Femur (tissue), 1 donor: ENCODE results near the gene DTNBP1.
A peak's percentile ranks its signal among the peaks of the same experiment; 100 is the strongest.
"Not testable (repeated sequence)": the region's sequence is repeated elsewhere in the genome, so short reads cannot be mapped to it uniquely, and the experiment has no call there.

Experiments
- DNase-seq: peaks from one replicate; pipeline ENCODE4 v3.0.0-alpha.2; 2017

DTNBP1 gene

DNA sequence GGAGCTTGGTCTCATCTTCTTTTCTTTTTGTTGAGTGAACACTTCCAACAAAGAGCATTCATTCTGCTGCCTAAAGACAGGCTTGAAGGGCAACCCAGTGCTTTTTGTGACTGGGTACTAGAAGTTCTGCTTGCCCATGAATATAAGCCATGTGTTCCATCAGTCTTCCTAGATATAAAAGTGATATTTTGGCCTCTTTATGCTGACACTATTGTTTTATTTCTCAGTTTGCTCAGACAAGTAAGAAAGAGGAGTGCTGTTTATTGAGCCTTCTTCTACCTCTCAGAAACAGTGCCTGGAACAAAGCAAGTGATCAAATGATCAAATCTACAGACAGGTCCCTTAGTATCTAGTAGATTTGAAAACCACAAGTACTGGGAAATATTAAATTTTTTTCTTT is 2.4 kb upstream of the DTNBP1 start:
- no peak for DNase-seq

DNA sequence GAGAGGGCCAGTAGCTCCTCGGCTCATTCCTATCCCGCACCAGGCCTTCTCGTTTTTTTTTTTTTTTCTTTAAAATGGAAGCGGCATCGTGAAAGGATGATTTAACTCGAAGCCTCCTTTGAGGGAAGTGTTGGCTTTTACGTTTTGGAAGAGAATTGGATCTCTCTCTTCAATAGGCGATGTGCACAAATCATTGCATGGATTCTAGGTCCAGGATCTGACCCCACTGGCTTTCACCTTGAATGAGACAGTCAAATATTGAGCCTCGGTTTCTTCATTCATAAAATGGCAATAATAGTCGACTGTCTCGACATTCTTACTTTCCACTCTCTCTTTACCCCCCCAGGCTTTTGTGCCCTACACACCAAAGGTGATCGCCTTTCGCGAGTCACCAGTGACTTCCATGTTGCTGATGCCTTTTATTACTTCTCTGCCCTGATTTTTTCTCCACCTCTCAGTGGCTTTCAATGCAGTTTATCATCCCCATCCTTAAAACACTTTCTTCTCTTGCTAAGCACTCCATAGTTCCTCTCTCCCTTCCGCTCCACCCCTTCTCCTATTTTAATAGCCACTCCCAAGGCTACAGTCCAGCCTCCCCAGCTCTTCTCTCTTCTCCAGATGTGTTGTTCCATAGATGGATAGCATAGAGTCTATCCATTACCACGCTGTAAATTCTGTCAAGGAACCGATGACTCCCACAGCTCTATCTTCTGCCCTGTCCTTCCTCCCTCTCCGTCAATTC is 473 bp upstream of the DTNBP1 start:
- no peak for DNase-seq

DNA sequence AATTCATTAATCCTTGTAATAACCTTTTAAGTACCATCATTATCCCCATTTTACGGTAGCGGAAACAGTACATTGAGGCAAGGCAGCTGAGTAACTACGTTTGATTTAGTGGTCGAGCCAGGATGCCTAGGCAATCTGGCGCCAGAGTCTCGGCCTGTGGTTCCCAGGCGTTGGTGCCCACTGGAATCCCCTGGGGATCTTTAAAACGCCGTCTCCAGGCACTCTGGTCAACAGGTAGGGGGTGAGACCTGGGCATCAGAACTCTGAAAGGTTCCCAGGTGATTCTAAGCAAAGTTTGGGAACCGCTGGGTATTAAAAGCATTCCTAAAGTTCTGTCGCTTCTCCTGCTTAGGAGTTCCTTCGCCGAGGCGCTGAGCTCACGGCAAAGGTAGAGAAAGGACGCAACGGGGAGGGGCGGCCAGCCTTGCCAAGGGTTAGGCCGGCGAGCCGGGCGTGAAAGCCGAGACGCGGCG is 939 bp downstream of the DTNBP1 start:
- no peak for DNase-seq

DNA sequence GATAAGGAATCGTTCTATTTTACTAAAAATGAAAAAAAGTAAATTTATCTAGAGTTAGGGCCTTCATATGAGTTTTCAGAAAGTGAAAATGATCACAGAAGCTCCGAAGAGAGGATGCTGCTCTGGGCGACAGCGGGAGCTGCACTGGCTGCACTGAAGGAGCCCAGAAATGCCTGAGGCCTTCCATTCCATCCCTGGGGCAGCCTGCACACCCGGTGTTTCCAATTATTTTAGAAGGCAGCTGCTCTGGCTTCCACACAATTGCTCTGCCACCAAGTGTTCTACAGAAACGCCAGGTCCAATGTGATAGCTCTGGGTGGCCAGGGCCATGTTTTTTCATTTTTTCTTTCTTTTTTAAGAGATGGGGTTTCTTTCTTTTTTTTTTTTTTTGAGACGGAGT is 3.6 kb downstream of the DTNBP1 start:
- no peak for DNase-seq

DNA sequence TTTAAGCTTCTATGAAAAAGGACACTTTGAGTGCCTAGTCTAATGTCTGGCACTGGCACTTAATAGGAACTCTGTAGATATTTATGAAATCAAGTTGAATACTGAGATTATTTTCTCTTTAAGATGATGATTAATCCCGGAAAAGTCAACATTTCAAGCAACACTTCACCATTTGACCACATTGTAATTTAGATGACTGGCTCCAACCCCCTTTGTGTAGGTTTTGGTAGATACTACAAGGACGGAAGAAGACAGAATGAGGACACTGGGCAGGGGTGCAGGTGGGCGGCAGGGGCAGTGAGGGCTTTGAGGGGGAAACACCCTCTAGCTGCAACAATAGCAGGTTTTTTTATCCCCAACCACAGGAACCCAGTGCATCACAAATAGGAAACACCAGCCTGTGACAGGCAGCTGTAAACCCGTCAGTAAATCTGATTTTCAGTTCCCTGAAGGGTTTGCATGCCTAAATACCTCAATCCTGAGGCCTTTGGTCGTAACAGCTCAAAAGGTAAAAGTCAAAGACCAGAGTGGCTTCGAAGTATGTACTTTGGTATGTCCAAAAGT is 4.6 kb downstream of the DTNBP1 start:
- no peak for DNase-seq

DNA sequence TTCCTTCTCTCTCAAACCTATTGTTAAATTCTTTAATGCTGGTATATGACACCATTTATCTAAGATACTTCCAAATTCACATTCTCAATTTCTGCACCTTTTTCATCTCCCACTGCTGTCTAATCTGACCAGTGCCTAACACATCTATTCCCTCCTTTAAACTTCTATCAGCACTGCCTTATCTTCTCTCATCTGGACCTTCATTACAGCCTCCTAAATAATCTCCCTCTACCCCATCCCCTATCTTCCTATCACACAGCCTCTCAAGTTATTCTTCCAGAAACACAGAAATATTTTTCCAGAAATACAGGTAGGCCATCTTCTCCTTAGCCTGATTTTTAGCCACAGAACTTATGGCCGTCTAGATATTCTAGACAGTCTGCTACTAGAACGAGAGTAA is 5.5 kb downstream of the DTNBP1 start:
- no peak for DNase-seq

DNA sequence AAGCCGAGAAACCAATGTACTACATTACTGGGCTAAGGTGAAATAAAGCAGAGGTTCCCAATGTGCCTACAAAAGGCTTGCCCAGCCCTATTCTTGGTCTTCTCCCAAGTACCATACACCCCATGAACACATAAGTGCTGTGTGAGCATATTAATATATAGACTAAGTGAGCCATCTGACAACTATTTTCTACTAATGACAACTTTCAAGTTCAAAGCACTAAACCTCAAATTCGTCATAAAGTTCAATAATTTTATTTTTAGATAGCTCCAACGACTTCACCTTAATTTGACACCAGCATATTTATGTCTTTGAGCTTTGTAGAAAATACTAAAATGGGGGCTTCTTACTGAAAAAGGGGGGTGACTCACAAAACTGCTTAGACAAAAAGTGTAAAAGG is 6.7 kb downstream of the DTNBP1 start:
- no peak for DNase-seq

DNA sequence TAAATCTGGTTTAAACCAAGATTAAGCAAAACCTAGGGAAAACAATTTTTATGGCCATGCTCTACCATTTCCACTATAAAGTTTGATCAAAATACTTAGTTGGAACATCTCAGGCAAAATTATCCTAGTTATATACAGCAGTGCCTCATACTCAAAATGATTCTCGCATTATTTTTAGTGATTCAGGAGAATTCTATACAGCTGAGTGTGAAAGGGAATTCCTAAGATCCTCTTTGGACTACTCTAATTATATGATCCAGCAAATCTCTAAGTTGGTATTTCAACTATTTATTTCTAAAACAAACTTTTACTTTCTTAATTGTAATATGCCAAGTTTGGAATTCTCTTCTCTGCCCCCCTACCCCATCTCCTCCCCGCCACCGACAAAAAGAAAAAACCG is 8.6 kb downstream of the DTNBP1 start:
- no peak for DNase-seq

DNA sequence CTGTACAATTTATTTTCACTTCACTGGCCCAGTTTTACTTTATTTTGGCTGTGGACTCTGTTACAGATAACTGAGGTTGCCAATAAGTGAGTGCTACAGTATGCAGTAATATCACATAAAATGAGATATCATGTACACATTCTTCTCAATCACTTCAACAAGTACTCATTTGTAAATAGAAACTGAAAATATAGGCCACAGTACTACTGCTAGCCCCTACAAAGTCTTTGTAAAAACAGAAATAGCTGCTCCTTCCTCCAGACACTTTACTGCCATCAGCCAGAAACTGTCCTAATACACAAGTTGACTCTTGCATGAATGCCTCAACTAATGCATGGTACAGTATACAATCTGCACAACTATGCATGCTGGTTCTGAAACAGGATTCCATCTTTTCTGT is 9.2 kb downstream of the DTNBP1 start:
- no peak for DNase-seq

DNA sequence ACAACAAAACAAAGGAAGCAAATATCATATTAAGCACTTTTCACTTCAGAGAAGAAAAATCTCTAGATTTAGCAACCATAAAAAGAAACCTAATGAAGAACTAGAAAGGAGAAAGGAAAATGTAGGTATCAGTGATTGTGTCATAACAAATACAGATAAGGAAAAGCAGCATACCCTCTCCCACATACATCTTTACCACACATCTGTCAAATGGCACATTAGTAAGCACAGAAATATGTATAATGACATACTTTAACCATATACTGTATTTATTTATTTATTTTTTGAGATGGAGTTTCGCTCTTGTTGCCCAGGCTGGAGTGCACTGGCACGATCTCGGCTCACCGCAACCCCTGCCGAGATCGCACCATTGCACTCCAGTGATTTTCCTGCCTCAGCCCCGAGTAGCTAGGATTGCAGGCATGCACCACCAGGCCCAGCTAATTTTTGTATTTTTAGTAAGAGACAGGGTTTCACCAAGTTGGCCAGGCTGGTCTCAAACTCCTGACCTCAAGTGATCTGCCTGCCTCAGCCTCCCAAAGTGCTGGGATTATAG is 12.7 kb downstream of the DTNBP1 start:
- DNase-seq, result not testable (repeated sequence)

DNA sequence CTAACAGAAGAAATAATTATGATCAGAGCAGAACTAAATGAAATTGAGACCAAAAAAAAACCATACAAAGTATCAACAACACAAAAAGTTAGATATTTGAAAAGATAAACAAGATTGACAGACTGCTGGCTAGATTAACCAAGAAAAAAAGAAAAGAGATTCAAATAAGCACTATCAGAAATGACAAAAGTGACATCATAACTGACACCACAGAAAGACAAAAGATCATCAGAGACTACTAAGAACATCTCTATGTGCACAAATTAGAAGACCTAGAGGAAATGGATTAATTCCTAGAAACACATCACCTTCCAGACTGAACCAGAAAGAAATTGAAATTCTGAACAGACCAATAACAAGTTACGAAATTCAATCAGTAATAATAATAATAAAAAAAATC is 17.9 kb downstream of the DTNBP1 start:
- DNase-seq, result no peak

DNA sequence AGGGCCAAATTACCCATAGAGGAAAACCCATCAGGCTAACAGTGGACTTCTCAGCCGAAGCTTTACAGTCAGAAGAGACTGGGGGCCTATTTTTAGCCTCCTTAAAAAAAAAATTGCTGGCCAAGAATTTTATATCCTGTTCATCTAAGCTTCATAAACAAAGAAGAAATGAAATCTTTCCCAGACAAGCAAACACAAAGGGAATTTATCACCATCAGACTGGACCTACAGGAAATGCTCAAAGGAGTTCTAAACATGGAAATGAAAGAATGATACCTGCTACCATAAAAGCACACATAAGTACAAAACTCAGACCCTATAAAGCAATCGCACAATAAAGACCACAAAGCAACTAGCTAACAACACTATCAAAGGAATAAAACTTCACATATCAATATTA is 19.3 kb downstream of the DTNBP1 start:
- no peak for DNase-seq

DNA sequence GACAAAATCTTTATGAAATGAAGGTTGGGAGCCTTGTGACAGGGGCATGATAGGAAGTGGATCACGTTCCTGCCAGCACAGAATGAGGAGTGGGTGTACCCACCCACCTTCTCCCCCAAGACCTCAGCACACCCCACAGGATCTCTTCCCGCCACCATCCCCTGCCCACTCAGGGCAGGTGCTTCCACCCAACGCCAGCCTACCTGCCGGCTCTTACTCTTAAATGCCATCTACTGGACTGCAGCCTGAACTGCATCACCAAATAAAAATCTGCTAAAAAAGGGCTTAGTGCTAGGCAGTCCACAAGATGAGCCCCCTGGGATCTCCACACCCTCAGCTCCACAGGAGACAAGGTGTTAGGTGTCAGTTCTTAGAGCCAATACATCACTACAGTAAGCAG is 20.6 kb downstream of the DTNBP1 start:
- DNase-seq, result no peak

DNA sequence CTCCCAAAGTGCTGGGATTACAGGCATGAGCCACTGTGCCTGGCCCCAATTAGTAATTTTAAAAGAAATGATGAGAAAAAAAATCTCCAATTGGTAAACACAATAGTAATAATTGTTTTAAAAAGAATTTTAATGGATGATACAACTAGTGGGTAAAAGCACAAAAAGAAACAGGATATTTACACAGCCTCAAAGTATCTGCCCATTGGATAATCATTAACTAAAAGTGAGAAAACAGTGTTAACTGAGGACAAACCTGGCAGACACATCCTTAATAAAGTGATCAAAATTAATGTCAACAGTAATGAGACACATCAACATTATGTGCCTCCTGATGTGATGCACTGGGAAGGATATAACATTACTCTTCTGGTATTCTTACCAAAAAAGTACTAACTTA is 24.5 kb downstream of the DTNBP1 start:
- DNase-seq, result no peak

DNA sequence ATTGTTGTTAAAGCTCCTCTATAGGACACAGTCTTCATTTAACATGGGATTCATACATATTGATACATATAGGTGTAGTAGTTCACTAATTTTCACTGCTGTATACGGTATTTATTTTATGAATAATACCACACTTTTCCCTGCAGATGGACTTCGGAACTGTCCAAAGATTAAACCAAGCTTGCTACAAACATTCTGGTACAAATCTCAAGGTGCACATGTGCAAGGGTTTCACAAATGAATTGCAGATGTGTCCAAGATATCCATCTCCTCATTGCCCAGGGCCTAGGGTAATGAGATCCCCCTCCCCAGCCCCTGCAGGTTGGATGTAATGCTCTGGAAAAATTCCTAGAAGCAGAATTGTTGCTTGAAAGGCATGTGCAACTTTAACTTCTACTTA is 31.4 kb downstream of the DTNBP1 start:
- no peak for DNase-seq

DNA sequence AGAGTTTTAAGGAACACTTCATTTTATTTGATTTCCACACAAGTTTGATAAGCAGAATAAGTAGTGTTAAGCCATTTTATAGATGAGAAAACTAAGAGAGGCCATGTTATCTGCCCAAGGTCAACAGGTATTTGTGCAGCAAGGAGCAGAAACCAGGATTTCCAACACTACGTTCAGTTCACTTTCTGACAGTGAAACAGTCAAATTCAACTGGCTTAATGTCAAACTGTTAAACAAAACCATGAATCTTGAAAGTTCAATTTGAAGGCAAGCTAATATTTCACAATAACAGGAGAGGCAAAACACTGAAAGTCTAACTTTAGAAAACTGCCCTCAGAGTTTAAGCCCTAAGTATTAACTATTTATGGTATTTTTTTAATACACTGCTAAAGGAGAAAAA is 32.6 kb downstream of the DTNBP1 start:
- no peak for DNase-seq

DNA sequence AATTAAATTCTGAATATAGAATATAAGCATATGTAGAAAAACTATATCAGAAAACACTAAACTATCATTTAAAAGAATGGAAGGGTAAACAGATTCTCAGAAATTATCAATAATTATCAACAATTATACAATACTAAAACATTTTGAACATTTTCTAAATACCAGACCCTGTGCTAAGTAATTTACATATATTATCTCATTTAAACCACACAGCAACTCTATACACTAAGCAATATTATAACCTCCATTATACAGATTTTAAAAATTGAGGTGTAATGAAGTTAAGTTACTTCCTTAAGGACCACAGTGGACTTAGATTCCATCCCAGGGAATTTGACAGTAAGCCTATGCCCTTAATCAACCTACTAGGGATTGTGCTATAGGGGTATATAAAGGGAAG is 33.3 kb downstream of the DTNBP1 start:
- DNase-seq, result no peak

DNA sequence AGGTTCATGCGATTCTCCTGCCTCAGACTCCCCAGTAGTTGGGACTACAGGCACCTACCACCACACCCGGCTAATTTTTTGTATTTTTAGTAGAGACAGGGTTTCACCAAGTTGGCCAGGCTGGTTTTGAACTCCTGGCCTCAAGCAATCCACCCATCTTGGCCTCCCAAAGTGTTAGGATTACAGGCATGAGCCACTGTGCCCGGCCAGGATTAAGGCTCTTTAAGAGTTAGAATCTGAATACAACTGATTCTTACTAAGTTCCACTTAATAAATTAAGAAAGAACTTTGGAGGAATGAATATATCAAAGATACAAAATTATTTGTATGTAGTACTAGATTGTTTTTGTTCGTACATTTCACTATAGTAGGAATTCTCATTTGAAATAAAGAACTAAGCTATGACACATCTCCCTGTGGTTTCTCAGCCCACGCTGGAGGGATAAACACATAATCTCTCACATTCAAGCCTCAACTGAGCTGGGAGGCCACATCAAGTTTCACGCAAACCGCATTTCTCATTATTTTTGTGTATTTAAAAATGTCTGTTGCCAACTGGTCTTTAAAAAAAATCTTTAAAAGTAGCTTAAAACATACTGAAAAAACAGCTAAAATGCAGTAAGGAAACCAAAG is 34.2 kb downstream of the DTNBP1 start:
- peak; percentile 39 for DNase-seq

DNA sequence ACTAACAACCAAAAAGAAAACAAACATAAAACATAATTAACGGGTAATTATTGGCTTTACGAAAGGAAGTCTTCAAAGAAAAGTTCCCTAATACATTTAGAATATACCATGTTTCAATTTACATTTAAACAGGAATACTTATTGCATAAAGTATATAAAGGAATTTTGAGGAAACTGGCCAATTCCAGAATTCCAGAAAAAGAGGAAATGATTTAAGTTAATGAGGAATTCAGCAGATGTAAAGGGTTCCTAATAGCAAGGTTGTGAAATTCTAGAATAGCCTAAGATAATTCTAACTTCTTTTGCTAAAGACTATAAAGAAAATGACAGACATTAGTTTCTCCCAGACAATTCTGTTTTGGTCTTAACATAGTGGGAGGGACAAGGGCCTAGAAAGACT is 35.0 kb downstream of the DTNBP1 start:
- DNase-seq, result no peak

DNA sequence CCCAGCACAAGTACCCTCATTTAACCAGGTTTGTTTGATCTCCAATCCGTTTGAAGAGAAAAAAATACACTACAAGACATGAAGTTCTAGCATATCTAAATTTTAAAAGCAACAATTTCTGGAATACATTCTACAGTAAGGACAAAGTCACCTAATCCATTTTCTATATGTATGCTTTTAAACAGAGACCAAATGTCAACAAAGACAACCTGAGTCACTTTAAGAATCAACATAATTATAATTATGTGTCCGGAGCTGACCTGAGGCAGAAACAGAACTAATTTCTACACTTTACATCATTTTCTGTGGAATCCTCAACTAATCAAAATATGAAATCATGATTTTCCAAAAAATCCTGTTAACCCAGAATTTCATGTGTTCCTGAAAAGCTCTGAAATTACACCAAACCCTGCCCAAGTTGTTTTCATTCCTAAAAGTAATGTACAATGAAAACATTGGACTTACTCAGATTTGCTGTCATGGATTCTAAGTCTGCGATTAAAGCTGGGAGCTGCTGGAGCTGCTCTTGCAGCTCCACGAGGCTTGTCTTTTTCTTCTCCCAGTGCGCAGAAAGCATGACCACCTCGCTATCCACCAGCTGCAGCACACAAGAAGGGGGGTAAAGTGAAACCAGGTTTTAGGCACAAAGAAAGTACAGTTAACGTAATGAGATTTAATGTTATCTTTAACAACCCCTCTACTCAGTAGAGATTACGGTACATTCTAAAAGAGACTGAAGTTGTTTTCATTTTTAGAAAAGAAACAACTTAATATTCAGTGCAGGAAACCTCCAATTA is 35.8 kb downstream of the DTNBP1 start:
- DNase-seq, result no peak

DNA sequence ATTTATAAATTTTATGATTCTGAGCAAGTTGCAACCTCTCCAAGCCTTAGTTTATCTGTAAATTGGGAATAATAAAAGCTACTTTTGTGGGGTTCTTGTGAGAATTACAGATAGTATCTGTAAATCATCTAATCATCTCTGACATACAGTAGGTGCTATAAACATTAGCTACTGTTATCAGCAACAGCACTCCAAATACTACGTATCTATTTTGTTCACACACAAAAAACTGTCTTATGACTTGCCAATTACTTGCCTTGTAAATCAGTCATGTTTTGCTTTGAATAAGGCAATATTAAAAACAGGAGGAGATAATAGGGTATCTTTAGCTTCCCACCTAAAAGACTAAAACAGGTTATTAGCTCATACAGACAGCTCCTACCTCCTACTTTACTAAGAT is 36.7 kb downstream of the DTNBP1 start:
- DNase-seq, result no peak

DNA sequence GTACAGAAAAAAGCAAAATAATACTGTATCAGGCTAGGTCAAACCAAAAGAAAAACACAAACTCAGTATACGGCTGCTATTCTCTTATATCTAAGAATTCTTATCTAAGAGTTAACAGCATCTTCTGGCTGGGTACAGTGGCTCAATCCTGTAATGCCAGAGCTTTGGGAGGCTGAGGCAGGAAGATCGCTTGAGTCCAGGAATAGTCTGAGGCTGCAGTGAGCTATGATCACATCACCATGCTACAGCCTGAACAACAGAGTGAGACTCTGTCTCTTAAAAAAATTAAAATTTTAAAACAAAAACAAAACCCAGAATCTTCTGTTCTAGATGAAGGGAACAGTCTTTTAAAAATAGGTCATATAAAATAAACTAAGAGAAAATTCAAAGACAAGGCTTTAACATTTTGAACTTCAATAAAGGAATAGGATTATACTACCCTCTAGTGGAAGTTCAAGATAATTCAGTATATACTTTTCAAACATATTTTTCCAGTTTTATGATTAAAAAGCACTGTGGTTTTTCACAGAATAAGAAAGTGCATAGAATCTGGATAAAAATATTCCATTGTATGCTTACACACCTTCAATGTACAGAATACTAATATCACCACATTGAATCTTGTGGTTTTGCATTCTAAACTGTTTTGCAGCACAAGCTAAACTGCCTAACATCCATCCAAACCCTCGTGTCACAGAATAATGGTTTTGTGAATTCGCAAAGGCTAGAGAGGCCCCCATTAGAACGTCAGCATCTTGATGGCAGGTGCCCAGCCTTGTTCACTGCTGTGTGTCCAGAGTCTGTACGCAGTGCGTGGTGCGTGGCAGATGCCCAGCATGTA is 39.3 kb downstream of the DTNBP1 start:
- DNase-seq, result no peak
